ENCODE measurements around the gene FSD1L. TPM values are rescaled to one million over a fixed set of nuclear protein-coding genes. Genes with fewer than 3 reads are reported as not detected.

Gene FSD1L
- total RNA-seq, 2 donors from 2014 or later = 5.5 to 8.7 TPM

DNA sequence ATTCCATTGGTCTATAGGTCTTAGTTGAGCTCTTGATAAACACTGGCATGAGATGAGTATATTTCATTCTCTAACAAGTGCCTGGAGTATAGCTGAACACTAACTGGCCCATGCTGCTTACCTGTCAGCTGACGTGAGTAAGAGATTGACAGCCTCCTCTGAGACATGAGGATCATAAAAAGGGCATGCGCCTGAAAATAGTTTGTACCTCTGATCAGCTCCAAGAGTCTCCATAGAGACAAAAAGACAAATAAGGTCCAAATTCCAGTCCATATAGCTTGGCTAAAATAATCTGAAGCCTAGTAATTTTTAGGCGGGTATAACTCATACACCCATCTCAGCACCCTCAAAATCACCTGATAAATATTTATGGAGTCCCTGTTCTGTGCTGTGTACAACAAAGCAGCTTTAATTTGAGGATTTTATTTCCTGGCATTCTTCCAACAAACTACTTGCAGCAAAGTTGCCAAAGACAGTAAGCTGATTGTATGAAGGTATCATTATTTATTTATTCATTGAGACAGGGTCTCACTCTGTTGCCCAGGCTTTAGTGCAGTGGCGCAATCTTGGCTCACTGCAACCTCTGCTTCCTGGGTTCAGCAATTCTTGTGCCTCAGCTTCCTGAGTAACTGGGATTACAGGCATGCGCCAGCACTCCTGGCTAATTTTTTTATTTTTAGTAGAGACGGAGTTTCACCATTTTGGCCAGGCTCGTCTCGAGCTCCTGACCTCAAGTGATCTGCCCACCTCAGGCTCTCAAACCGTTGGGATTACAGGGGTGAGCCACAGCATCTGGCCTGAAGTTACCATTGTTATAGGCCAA, 16.2 kb upstream of the FSD1L start:
- DNase-seq (ENCODE audit: low spot score) = no peak
- intact Hi-C loops (cut with DNase I) = loop anchor here in 1 of 2 donors (1.0 kb wide), 1 partner anchor 29 kb away; no protein-coding TSS in a partner anchor

DNA sequence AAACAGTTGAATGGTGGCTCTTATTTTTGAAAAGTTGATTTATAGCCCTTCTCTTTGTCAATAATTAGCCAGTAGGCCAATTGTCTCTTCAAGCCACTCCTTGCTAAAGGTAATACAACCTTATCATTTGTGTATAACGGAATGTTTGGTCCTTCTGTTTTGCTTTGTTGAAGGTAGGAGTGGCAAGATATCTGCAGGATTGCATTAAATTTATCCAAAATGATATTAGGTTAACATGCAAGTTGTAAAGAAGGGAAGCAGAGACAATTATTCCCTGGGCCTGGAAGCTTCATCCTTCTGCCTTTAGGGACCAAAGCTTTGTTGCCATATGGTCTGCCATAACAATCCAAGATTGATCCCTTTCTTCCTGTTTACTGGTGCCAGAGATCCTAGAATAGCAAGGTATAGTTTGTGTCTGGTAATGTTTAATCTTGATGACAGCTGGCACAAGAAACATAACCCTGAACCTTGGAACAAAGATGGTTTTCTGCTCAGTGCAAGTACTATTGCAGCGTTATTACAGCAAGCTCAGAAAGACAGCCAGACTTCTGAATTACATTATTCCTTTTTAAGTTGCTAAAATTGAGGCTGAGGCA, 15.5 kb upstream of the FSD1L start:
- no peak for DNase-seq (ENCODE audit: low spot score)
- intact Hi-C loops (cut with DNase I) = loop anchor here in 1 of 2 donors (1.0 kb wide), 1 partner anchor 28 kb away; no protein-coding TSS in a partner anchor

DNA sequence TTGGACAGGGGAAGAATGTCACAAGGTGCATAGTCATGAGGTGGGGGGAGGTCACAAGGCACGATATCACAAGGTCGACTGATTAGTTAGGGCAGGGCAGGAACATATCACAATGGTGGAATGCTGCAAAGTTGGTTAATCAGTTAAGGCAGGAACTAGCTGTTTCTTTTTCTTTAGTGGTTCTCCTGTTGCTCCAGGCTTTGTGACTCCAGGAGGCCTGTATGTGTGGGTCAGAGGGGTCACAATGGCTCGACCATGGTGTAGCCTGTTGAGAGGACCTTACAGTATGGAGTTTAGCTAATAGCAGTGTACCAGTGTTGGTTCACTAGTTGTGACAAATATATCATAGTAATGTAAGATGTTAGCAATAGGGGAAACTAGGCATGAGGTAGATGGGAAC, 12.4 kb upstream of the FSD1L start:
- DNase-seq (ENCODE audit: low spot score) = no peak
- intact Hi-C loops (cut with DNase I) = no loop called here

DNA sequence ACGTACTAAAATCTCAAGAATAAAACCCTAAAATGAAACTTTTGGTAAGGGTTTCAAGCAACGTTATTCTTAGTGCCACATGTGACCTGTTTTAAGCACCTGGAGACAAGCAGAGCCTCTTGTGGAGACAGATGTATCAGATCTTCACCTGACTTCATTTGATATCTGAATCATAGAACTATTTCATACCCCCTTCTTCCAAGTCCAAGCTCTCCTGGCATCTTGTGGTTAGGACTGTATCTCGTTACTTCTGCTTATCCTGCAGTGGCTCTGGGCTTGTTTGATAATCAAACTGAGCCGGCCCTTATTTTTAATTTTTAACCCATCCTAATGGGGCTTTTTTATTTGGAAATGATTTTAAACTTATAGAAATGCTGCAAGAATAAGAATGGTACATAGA, 11.1 kb upstream of the FSD1L start:
- intact Hi-C loops (cut with DNase I) = no loop called here
- DNase-seq (ENCODE audit: low spot score) = no peak

DNA sequence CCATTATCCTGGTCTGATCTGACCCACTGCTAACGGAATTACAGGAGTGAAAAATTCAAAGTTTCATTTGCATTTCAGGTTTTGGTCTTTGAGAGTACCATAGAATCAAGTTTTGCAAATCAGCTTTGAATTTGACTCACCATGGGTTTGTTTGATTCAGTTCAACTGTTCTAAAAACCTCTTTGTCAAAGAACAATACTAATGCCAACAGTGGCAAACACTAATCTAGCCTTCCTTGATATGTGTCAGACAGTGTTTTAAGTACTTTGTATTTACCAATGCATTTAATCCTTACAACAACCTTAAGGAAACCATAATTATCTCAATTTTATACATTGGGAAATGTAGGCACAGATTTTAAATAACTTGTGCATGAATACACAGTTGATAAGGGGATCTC, 10.1 kb upstream of the FSD1L start:
- no peak for DNase-seq (ENCODE audit: low spot score)
- intact Hi-C loops (cut with DNase I) = no loop called here

DNA sequence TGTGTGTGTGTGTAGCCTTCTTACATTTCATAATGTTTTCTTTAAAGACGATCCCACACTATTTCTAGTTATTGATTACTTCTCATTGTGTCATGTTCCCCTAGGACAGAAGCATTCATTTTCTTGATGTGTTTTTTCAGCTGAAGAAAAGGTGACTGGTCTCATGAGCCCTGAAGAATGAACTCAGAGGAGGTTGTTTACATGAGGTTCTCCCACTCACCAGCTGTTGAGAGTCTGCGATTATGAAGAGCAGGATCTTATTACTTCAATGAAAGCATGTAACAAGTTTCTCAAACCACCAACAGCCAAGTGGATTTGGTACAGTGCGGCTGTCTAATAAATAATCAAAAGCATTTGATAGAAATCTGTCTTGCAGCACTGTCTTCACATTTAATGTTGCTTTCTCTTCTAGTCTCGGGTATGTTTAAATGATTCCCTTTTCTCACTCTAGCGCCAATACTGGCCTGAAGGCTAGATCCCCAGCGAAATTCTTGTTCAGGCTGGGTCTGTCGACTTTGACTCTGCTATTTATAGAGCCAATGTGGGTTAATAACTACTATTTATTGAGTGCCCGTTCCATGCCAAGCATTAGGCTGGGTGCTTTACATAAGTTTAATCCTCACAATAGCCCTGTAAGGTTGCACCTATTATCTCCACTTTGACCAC, 9.6 kb upstream of the FSD1L start:
- DNase-seq (ENCODE audit: low spot score) = no peak
- intact Hi-C loops (cut with DNase I) = no loop called here

DNA sequence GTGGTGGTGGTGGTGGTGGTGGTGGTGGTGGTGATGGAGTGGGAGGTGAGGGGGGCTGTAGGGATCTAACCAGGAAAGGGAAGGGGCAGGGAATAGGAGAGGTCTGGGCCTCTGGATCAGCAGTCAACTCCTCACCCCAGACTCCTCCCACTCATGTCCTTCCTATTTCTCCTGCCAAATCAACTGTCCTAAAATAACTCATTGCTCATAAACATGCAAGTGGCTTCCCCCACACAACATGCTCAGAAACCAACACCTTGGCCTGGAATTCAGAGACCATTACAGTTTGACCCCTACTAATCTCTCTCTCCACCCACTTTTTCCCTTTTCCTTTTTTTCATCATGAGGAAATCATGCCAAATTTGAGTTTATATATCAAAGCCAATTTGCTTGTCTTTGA, 8.4 kb upstream of the FSD1L start:
- intact Hi-C loops (cut with DNase I) = no loop called here
- DNase-seq (ENCODE audit: low spot score) = no peak

DNA sequence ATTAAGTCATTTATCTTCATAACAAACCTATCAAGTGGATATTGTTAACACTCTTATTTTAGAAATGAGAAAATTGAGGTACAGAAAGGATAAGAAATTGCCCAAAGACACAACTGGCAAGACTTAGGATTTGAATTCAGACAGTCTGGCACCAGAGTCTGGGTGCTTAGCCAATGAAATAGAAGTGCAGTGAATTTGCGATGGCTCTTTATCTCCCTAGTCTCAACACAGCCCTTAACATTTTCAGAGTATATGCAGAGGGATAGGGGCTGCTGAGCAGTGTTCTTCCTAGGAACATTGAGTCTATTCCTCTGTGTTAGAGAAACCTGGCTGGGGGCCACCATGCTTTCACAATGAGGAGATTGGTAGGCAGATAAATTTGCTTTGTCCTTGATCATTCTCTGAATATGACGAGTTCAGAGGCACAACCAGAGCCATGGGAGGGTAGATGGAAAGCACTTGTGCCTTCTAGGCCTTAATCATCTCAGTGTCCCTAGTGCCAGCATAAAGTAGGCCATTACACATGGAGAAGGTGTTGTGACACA, 6.1 kb upstream of the FSD1L start:
- intact Hi-C loops (cut with DNase I) = no loop called here

DNA sequence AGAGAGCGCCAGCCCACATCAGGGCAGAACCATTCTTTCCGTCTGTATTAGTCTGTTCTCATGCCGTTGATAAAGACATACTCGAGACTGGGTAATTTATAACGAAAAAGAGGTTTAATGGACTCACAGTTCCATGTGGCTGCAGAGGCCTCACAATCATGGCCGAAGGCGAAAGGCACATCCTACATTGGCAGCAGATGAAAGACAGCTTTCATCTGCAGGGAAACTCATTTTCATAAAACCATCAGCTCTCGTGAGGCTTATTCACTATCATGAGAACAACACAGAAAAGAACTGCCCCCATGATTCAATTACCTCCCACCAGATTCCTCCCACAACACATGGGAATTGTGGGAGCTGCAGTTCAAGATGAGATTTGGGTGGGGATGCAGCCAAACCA, 4.7 kb upstream of the FSD1L start:
- DNase-seq (ENCODE audit: low spot score) = no peak
- intact Hi-C loops (cut with DNase I) = no loop called here

More for the DNA sequence above, 6.1 kb upstream of the FSD1L start:
- DNase-seq (ENCODE audit: low spot score) = no peak

DNA sequence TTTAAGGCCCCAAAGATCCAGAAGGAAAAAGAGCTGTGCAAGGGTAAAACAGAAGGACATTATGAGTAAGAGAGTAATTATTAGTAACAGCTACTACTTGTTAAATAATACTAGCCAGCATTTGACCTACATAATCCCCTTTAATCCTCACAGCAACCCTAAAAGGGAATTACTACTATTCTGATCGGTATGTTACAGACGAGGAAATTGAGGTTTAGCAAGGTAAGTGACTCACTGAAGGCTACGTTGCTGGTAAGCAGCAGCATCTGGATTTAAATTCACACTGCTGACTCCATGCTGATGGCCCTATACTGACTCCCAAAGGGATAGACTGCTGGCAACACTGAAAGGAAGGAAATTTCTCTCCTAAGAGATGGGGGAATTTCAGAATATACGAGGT, 3.7 kb upstream of the FSD1L start:
- DNase-seq (ENCODE audit: low spot score) = no peak
- intact Hi-C loops (cut with DNase I) = no loop called here

DNA sequence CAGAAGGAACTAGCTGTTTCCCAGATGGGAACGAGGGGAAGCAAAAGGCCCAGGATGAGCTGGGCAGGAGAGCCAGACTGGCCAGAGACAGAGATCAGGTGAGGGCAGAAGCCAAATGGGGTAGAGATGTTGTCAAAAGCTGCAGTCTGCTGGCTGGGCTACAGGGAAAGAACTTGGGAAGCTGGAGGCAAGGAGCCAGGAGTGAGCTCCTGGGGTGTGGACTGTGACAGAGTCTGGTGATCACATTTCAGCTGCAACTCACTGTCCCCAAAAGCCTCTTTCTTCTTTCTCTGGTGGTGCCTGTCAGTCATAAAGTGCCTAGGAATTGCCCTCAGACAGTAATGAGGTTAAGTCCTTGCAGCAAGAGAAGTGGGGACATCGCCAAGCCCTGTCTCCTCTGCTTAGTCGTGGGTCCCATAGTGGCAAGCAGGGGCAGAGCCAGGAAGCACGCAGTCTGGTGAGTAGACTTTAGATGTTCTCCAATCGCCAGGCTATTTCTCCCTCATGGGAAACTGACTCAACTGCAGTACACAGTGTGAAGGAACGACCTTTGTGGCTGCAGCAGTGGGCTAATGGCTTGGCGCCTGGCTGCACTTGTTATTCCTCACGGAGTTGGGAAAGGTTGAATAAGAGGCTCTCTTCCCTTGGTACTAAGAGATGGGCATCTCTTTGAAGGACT, 2.5 kb upstream of the FSD1L start:
- intact Hi-C loops (cut with DNase I) = no loop called here
- no peak for DNase-seq (ENCODE audit: low spot score)

DNA sequence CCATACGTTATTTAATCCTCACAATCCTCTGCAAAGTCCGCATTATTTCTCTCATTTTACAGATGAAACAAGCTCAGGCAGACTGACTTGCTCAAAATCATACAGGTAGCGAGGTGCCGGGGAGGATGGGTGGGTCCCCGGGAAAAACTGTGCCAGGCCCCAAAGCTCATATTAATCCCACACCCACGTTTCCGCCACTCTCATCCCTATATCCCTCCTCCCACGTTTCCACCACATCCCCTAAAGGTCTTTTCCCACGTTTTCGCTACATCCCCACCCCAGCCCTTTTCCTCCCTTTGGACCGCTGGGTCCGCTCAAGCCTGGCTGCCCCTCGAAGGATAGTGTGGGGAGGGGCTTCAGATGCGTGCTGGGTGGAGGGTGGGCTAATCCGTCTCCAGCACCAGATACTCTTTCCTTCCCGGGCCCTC, 434 bp upstream of the FSD1L start:
- DNase-seq (ENCODE audit: low spot score) = no peak
- intact Hi-C loops (cut with DNase I) = no loop called here

DNA sequence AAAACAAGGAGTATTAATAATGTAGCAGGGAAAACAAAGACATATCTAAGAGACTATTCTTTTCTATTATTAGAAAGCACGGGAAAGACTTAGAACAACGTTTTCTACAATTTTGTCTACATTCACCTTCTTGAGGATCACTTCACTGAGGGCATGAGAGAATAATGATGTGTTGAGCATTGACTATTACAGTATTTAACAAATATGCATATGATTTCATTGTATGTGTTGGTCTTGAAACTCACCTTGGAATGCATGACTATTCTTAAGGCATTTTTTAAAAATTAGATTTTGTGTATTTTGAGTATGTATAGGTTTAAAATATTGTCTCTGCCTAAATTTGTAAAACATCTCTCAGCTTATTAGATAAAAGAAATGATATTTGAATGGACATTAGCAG, 1.2 kb downstream of the FSD1L start:
- intact Hi-C loops (cut with DNase I) = no loop called here
- no peak for DNase-seq (ENCODE audit: low spot score)

DNA sequence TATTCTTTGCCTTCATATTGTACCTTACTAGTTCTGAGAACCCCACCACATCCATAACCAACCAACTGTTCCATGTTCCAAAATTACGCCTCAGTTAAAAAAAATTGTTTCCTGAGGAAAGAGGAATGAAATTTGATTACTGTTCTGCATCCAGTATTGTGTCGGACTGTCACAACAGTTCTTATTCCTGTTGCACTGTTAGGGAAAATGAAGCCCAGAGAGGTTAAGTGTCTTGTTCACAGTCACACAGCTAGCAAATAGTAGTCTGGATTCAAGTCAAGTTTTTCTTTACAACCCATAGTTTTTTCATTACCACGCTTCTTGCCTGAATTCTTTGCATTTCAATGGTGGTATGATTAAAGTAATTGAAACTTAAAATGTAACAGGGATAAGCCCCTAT, 4.4 kb downstream of the FSD1L start:
- intact Hi-C loops (cut with DNase I) = no loop called here
- DNase-seq (ENCODE audit: low spot score) = no peak

DNA sequence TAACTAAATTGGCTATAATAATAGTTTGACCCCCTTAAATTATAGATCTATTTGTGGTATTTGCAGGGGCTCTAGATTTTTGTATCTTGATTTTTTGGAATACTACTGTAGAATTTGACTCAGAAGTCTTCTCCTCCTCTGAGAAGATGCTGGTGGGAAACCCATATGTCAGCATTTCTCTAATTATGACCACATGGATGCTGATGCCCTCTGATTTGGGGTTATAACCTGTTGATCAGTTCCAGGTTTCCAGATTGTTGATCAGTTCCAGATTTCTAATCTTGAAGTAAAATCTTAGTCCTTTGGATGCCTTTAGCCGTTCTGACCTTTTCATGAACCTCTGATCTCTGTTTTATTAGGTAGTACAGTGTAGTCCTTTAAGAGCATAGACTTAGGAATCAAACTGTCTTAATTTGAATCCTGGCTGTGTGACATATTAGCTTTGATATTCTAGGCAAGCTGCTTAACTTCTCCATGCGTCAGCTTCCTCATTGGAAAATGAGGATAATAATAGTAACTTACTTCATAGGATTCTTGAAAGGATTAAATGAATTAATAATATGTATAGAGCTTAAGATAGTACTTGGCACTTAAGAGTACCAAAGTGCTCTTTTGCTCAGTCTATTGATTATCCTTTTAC, 8.1 kb downstream of the FSD1L start:
- intact Hi-C loops (cut with DNase I) = no loop called here
- DNase-seq (ENCODE audit: low spot score) = no peak

DNA sequence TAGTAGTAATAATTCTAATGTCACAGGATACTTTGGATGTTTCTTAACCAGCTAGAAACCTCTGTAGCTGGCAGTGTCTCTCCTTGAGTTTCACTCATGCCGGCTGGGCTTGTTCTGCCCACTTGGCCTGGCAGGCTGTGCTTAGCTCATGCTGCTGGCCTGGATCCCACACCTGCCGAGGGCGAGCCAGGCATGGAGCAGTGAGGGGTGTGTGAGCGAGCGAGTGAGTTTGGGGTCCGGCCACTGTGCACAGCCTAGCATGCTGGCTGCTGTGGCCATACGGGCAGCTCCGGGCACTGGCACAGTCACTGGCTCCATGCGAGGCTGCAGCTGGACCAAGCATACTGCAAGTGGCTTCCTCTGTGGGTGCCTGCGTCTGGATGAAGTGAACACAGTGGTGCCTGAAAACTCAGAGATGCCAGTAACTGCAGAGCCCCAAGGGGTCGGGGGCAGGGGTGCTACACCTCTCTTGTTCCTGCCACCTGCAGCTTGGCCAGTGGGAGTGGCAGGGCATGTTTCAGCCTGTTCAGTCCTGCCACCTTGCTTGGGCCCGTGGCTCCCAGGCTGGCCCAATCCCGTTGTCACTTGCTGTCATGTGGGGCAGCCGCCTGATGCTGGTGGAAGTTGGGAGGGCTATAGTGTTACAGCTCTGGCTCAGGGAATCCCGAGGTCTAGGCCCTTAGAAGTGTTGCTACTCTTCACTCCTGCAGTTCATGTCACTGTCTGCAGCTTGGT, 9.9 kb downstream of the FSD1L start:
- no peak for DNase-seq (ENCODE audit: low spot score)
- intact Hi-C loops (cut with DNase I) = no loop called here

DNA sequence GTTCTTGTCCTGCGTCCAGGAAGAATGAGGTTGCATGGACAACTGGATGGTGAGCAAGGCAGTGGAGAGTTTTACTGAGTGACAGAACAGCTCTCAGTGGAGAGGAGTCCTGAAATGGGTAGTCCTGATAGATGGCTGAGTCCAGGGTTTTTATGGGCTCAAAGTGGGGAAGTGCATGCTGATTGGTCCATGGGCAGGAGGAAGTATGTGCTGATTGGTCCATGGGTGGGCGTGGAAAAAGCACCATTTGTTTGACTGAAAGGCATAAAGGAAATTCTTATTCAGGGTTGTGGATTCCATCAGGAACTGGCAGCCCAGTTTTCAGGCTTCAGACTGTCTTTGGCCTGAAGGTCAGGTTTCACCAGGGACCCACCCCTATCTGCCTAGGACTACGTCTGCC, 10.6 kb downstream of the FSD1L start:
- DNase-seq (ENCODE audit: low spot score) = no peak
- intact Hi-C loops (cut with DNase I) = no loop called here

DNA sequence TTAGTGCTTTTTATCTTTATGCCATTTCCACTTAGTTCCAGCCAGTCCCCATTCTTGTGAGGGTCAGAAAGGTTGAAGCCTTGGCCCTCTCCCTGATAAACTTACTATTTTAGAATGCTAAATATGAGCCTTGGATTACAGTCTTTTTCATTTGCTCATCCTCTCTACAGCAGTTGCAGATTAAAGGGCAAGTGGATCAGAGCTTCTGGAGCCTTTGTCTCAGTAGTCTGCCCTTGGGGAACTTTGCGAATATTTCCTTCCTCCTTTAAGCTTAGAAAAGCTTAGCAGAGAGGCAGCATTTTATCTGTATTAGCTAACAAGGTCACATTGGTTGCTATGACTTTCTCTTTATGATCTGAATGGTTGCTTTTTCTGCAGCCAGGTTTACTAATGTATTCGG, 11.5 kb downstream of the FSD1L start:
- DNase-seq (ENCODE audit: low spot score) = no peak
- intact Hi-C loops (cut with DNase I) = no loop called here
